Mesenchymal stem cell (in vitro differentiated cells and primary cell): ENCODE results near the gene BAHCC1.
"Not testable (repeated sequence)": the region's sequence is repeated elsewhere in the genome, so short reads cannot be mapped to it uniquely, and the experiment has no call there.

ENCODE experiments used
- DNase-seq: peaks from one replicate; pipeline ENCODE4 v3.0.0-alpha.2; 2013
- H2AFZ ChIP-seq: one replicate; pipeline ENCODE4 v1.6.1; 2013; ENCODE audit warnings: low read depth, mild to moderate bottlenecking, control low read depth, inconsistent platforms, low read length, moderate library complexity
- H2AK5ac ChIP-seq: 2 replicates; pipeline ENCODE4 v1.6.1; 2013; ENCODE audit warnings: low read length, moderate library complexity, mild to moderate bottlenecking, inconsistent platforms; ENCODE audit not compliant: severe bottlenecking
- H2BK120ac ChIP-seq: one replicate; pipeline ENCODE4 v1.6.1; 2013; ENCODE audit warnings: low read depth, mild to moderate bottlenecking, inconsistent platforms, low read length, moderate library complexity
- H2BK12ac ChIP-seq, 2 experiments: one replicate each; pipeline ENCODE4 v1.6.1; 2013; ENCODE audit warnings: inconsistent platforms in 2 of 2, low read length in 2 of 2, mild to moderate bottlenecking in 2 of 2, moderate library complexity in 2 of 2, control low read depth in 1 of 2
- H2BK15ac ChIP-seq: one replicate; pipeline ENCODE4 v1.6.1; 2013; ENCODE audit warnings: mild to moderate bottlenecking, low read depth, inconsistent platforms; ENCODE audit not compliant: poor library complexity, severe bottlenecking
- H2BK5ac ChIP-seq: 2 replicates; pipeline ENCODE4 v1.6.1; 2013; ENCODE audit warnings: low read depth, mild to moderate bottlenecking, low read length, control low read depth, inconsistent platforms; ENCODE audit not compliant: poor library complexity, severe bottlenecking
- H3K14ac ChIP-seq, 2 experiments: one replicate each; pipeline ENCODE4 v1.6.1; 2013; ENCODE audit warnings: inconsistent platforms in 2 of 2, low read length in 2 of 2, control low read depth in 1 of 2, mild to moderate bottlenecking in 1 of 2, moderate library complexity in 1 of 2
- H3K18ac ChIP-seq, 2 experiments: one replicate each; pipeline ENCODE4 v1.6.1; 2013; ENCODE audit warnings: inconsistent platforms in 2 of 2, low read length in 2 of 2, control low read depth in 1 of 2, low read depth in 1 of 2, mild to moderate bottlenecking in 1 of 2
- H3K23ac ChIP-seq, 2 experiments: one replicate each; pipeline ENCODE4 v1.6.1; 2013; ENCODE audit warnings: inconsistent platforms in 2 of 2, low read length in 2 of 2, mild to moderate bottlenecking in 2 of 2, moderate library complexity in 2 of 2, control low read depth in 1 of 2
- H3K27ac ChIP-seq: 2 replicates; pipeline ENCODE4 v1.5.1; 2013; ENCODE audit warnings: mild to moderate bottlenecking, moderate library complexity, low read length, control low read depth, inconsistent platforms; ENCODE audit not compliant: poor library complexity, severe bottlenecking
- H3K27me3 ChIP-seq, 2 experiments: 2 replicates each; pipeline versions ENCODE4 v1.6.1 to v1.7.0; 2013; ENCODE audit warnings: low read length in 2 of 2, mild to moderate bottlenecking in 2 of 2, moderate library complexity in 2 of 2, control low read depth in 1 of 2, inconsistent platforms in 1 of 2; ENCODE audit not compliant: control insufficient read depth in 1 of 2, insufficient read depth in 1 of 2
- H3K36me3 ChIP-seq, 2 experiments: 2 replicates each; pipeline versions ENCODE4 v1.6.1 to v1.7.0; 2013; ENCODE audit warnings: low read length in 2 of 2, control low read depth in 1 of 2, inconsistent platforms in 1 of 2, low read depth in 1 of 2, mild to moderate bottlenecking in 1 of 2; ENCODE audit not compliant: insufficient read depth in 2 of 2, control insufficient read depth in 1 of 2
- H3K4ac ChIP-seq, 2 experiments: one replicate each; pipeline ENCODE4 v1.6.1; 2013; ENCODE audit warnings: inconsistent platforms in 2 of 2, low read length in 2 of 2, mild to moderate bottlenecking in 2 of 2, moderate library complexity in 2 of 2, control low read depth in 1 of 2, low read depth in 1 of 2
- H3K4me1 ChIP-seq: 2 replicates; pipeline ENCODE4 v1.6.1; 2013; ENCODE audit warnings: low read depth, low read length, control low read depth; ENCODE audit not compliant: control insufficient read depth, insufficient read depth
- H3K4me2 ChIP-seq: 2 replicates; pipeline ENCODE4 v1.6.1; 2013; ENCODE audit warnings: low read length, mild to moderate bottlenecking, inconsistent platforms; ENCODE audit not compliant: poor library complexity, severe bottlenecking
- H3K4me3 ChIP-seq, 2 experiments: 2 replicates each; pipeline versions ENCODE4 v1.5.1 to v1.7.0; 2013; ENCODE audit warnings: low read length in 2 of 2, mild to moderate bottlenecking in 2 of 2, control low read depth in 1 of 2, low read depth in 1 of 2; ENCODE audit not compliant: insufficient read depth in 1 of 2
- H3K79me1 ChIP-seq: replicated peaks from 2 replicates; pipeline ENCODE4 v1.6.1; 2013; ENCODE audit warnings: mild to moderate bottlenecking, control low read depth, low read length, inconsistent platforms; ENCODE audit not compliant: poor library complexity, severe bottlenecking
- H3K9ac ChIP-seq: 2 replicates; pipeline ENCODE4 v1.7.0; 2013; ENCODE audit warnings: mild to moderate bottlenecking, low read length, moderate library complexity
- H3K9me3 ChIP-seq: 2 replicates; pipeline ENCODE4 v1.7.0; 2013; ENCODE audit warnings: mild to moderate bottlenecking, low read length; ENCODE audit not compliant: control insufficient read depth
- H4K8ac ChIP-seq: one replicate; pipeline ENCODE4 v1.6.1; 2013; ENCODE audit warnings: inconsistent platforms, mild to moderate bottlenecking, low read length, moderate library complexity
- H4K91ac ChIP-seq: one replicate; pipeline ENCODE4 v1.6.1; 2013; ENCODE audit warnings: mild to moderate bottlenecking, low read length, inconsistent platforms
- WGBS: methylation state at CpG from one replicate; pipeline ENCODE4 v1.1.7; 2013; ENCODE audit warnings: mixed read lengths; 5-methylcytosine and 5-hydroxymethylcytosine counted together

BAHCC1 gene

DNA sequence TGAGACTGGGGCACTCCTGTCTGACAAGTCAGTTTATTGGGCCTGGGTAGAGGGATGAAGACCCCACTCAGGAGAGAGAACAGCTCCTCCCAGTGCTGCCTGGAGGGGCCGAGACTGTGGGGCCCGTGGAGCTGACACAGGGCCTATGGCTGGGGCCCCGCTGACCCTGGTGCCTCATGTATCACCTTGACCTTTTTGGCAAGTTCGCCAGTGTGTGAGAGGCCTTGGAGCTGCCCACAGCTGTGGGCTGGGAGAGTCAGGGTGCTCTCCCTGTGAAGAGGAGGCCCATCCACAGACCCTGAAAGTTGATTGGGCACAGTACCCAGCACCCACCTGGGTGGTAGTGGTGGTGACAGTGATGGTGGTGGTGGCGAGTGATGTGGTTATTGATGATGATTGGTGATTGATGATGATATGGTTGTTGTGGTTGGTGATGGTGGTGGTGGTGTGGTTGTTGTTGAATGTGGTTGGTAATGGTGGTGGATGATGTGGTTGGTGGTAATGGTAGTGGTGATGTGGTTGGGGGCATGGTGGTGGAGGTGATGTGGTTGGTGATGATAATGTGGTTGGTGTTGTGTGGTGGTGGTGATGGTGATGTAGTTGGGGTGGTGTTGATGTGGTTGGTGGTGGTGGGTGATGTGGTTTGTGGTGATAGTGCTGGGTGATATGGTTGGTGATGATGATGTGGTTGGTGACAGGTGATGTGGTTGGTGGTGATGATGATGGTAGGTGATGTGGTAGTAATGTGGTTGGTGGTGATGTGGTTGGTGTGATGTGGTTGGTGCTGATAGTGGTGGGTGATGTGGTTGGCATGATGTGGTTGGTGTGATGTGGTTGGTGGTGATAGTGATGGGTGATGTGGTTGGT, 29.1 kb downstream of the BAHCC1 start:
- Histone ChIP-seq H2BK15ac (peak overlapping the region; percentile 30), H3K36me3 (peaks cover 0 to 23% of the 10 kb centered on the region in 2 experiments), H3K27ac (no peak overlapping the region), H3K4me3 (no peak overlapping the region), H3K27me3 (no peaks in the 10 kb centered on the region), H3K14ac (peak overlapping the region in 1 of 2 experiments; percentile 18), H3K4ac (peak overlapping the region; percentile 22 to 90), H2BK120ac (peak overlapping the region; percentile 100), H4K91ac (peak overlapping the region; percentile 96), H2BK12ac (peak overlapping the region; percentile 96 to 98), H3K23ac (no peak overlapping the region), H4K8ac (peak overlapping the region; percentile 45), H2AK5ac (peak overlapping the region; percentile 65), H3K4me1 (peaks cover 71% of the 10 kb centered on the region), H3K4me2 (no peak overlapping the region), H3K9me3 (no peaks in the 10 kb centered on the region), H3K9ac (peak overlapping the region; percentile 71), H3K18ac (peak overlapping the region; percentile 93 to 97), H2AFZ (no peak overlapping the region), H3K79me1 (peaks cover 29% of the 10 kb centered on the region), H2BK5ac (no peak overlapping the region)
- no peak for DNase-seq
- 97% methylated on average over 5 of the region's 5 CpGs for WGBS

- Histone ChIP-seq H3K36me3 (peaks cover 0 to 23% of the 10 kb centered on the region in 2 experiments), H3K14ac (peak overlapping the region in 1 of 2 experiments; percentile 18), H3K18ac (peak overlapping the region in 1 of 2 experiments; percentile 97), H3K79me1 (peaks cover 29% of the 10 kb centered on the region), H2BK12ac (peak overlapping the region in 1 of 2 experiments; percentile 98), H3K4me1 (peaks cover 72% of the 10 kb centered on the region)
- not testable (repeated sequence) for H3K27me3 ChIP-seq, H4K8ac ChIP-seq, H4K91ac ChIP-seq, H2BK5ac ChIP-seq, H3K4me3 ChIP-seq, H2AK5ac ChIP-seq, H3K9ac ChIP-seq, DNase-seq, H3K27ac ChIP-seq, H2AFZ ChIP-seq, H2BK120ac ChIP-seq, H3K4ac ChIP-seq, H3K9me3 ChIP-seq, H2BK15ac ChIP-seq, H3K4me2 ChIP-seq, H3K23ac ChIP-seq
These were observed 29.8 kb downstream of the BAHCC1 start for GRCh38 chr17:81425041-81425440.

DNA sequence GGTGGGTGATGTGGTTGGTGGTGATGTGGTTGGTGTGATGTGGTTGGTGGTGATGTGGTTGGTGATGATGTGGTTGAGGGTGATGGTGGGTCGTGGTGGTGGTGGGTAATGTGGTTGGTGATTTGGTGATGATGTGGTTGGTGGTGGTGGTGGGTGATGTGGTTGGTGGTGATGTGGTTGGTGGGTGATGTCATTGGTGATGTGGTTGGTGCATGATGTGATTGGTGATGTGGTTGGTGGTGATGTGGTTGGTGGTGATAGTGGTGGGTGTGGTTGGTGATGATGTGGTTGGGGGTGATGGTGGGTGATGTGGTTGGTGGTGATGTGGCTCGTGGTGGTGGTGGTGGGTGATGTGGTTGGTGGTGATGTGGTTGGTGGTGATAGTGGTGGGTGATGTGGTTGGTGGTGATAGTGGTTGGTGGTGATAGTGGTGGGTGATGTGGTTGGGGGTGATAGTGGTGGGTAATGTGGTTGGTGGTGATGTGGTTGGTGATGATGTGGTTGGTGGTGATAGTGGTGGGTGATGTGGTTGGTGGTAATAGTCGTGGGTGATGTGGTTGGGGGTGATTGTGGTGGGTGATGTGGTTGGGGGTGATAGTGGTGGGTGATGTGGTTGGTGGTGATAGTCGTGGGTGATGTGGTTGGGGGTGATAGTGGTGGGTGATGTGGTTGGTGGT, 30.6 kb downstream of the BAHCC1 start:
- H3K27ac ChIP-seq, H4K8ac ChIP-seq, H3K4ac ChIP-seq, H2AK5ac ChIP-seq, H2AFZ ChIP-seq, H3K23ac ChIP-seq, H3K9me3 ChIP-seq, H3K27me3 ChIP-seq, H3K4me2 ChIP-seq, H3K9ac ChIP-seq, H2BK120ac ChIP-seq, H2BK5ac ChIP-seq, DNase-seq, H3K18ac ChIP-seq: not testable (repeated sequence)
- peak overlapping the region in 1 of 2 experiments; percentile 60 for H2BK12ac ChIP-seq
- peak overlapping the region in 1 of 2 experiments; percentile 7 for H3K4me3 ChIP-seq
- H2BK15ac ChIP-seq, result peak overlapping the region; percentile 44
- H3K14ac ChIP-seq, result peak overlapping the region in 1 of 2 experiments; percentile 21
- 97% methylated on average over 4 of the region's 4 CpGs for WGBS
- H3K36me3 ChIP-seq, result peaks cover 0 to 28% of the 10 kb centered on the region in 2 experiments
- peak overlapping the region; percentile 70 for H4K91ac ChIP-seq
- peaks cover 29% of the 10 kb centered on the region for H3K79me1 ChIP-seq
- H3K4me1 ChIP-seq, result peaks cover 72% of the 10 kb centered on the region
